HepG2 (cell line): ENCODE measurements around the gene CRKL.

Source experiments
- CREB1 ChIP-seq, 2 experiments: fragments of 450-650 bp in 1 of 2; IDR thresholded peaks; 2 replicates each; pipeline ENCODE4 v1.6.1; 2016 to 2017; ENCODE audit warnings: control low read depth in 1 of 2, mild to moderate bottlenecking in 1 of 2, missing compliant biosample characterization in 1 of 2, missing genetic modification characterization in 1 of 2
- FOXM1 ChIP-seq: sonication (generic); formaldehyde crosslinking; IDR thresholded peaks from 2 replicates; pipeline ENCODE4 v1.5.0; 2020; ENCODE audit warnings: missing genetic modification reagents
- MAX ChIP-seq: IDR thresholded peaks from 2 replicates; pipeline ENCODE4 v1.6.1; 2012; ENCODE audit warnings: inconsistent platforms
- RARA ChIP-seq: IDR thresholded peaks from 2 replicates; pipeline ENCODE4 v1.6.1; 2016; ENCODE audit warnings: missing genetic modification reagents, missing compliant biosample characterization
- SIN3A ChIP-seq: IDR thresholded peaks from 2 replicates; pipeline ENCODE4 v1.6.1; 2011; ENCODE audit warnings: low read depth, mild to moderate bottlenecking, control low read depth, low read length, borderline replicate concordance
- ZNF101 ChIP-seq: sonication (generic); formaldehyde crosslinking; IDR thresholded peaks from 2 replicates; pipeline ENCODE4 v1.4.0; 2020; ENCODE audit warnings: mild to moderate bottlenecking, low read depth, missing genetic modification reagents, borderline replicate concordance
- ZNF180 ChIP-seq: sonication (generic); formaldehyde crosslinking; IDR thresholded peaks from 2 replicates; pipeline ENCODE4 v1.4.0; 2020; ENCODE audit warnings: low read depth, missing genetic modification reagents, borderline replicate concordance
- ZNF281 ChIP-seq: sonication (generic); formaldehyde crosslinking; IDR thresholded peaks from 2 replicates; pipeline ENCODE4 v1.4.0; 2020; ENCODE audit warnings: missing genetic modification reagents, borderline replicate concordance
- ZNF556 ChIP-seq: sonication (generic); formaldehyde crosslinking; IDR thresholded peaks from 2 replicates; pipeline ENCODE4 v1.4.0; 2020; ENCODE audit warnings: mild to moderate bottlenecking, missing genetic modification reagents, borderline replicate concordance
- ZNF558 ChIP-seq: sonication (generic); formaldehyde crosslinking; IDR thresholded peaks from 2 replicates; pipeline ENCODE4 v1.9.0; 2022; ENCODE audit warnings: mild to moderate bottlenecking, missing genetic modification reagents, borderline replicate concordance

GRCh38 chr22:20927940-20928572 is 10.8 kb downstream of the CRKL start:
- TF ChIP-seq SIN3A = no peak
- no peak for TF ChIP-seq ZNF101 (CRISPR knock-in tag)
- no peak for TF ChIP-seq FOXM1 (CRISPR knock-in tag)
- TF ChIP-seq ZNF180 (CRISPR knock-in tag) = no peak
- no peak for TF ChIP-seq MAX
- TF ChIP-seq RARA (CRISPR knock-in tag) = no peak
- TF ChIP-seq ZNF556 = no peak
- TF ChIP-seq ZNF558 (CRISPR knock-in tag) = no peak
- TF ChIP-seq CREB1 (IDR thresholded peaks at IDR 0.05) = no peak
- no peak for TF ChIP-seq CREB1 (CRISPR knock-in tag; IDR thresholded peaks at IDR 0.05)
- no peak for TF ChIP-seq ZNF281 (CRISPR knock-in tag)
